Stromal cell of bone marrow (primary cell): ENCODE data around the gene DYNLT4.
"Not testable (repeated sequence)": the region's sequence is repeated elsewhere in the genome, so short reads cannot be mapped to it uniquely, and the experiment has no call there.

Source experiments
- DNase-seq: peaks from one replicate; pipeline ENCODE4 v3.0.0-alpha.2; 2012; ENCODE audit warnings: low read depth

DYNLT4 gene

DNA sequence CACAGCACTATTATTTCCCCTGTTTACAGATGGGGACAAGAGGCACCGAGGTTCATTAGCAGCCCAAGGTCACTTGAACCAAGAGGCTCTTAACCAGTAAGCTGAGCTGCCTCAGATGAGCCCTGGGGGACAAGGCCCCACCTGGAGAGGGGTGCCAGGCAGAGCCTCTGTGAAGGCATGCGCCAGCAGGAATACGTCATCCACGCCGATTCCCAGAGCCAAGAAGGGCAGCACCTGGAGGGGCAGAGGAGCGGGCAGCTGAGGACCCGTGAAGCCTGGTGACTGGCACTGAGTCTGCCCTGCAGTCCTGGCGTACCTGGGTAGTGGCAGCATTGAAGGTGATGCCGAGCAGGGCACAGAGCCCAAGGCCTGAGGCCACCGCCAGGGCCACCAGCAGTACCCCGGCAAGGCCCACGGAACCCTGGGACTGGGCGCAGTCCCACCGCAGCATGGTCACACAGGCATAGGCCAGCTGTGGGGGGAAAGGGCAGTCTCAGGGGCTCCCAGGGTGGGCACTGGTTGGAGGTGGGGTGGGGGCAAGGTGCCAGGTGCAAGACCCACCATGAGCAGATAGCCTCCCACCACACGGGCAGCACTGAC, 21.8 kb upstream of the DYNLT4 start:
- no peak for DNase-seq

- DNase-seq: no peak
Measured at GRCh38 chr1:44828003-44828651, 21.0 kb upstream of the DYNLT4 start.

GRCh38 chr1:44827197-44828002, 20.2 kb upstream of the DYNLT4 start:
- DNase-seq: no peak

DNA sequence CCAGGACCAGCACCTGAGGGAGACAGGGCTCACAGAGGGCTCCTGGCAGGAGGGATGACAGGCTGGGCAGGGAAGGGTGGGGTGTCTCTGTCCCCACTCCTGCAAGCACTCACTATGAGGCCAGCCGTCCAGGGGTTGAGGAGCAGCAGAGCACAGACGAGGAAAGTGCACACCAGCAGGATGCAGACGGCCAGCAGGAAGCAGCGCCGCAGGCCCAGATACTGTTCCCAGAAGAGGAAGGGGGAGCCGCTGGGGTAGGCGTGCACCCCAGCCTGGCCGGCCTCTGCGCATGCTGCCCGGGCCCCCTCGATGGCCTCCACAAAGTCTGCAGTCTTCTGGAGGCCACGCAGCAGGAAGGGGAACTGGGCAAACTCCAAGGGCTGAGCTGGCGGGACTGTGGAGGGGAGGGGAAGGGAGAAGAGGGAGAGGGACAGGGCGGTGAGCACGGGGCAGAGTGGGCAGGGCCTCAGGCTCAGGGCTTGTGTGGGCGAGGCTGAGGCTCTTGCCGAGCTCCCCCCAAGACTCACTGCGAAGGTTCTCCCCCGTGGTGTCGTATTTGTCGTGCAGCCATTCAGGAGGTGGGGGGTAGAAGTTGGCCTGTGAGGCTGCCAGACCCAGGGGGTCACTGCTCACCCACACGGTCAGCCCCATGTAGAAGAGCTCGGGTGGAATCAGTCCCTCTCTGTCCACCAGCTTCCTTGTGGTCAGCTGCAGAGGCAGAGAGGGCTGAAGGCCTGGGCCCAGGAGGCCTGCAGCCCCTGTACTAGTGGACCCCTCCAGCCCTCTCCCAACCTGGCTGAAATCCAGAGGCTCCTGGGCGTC, 19.4 kb upstream of the DYNLT4 start:
- no peak for DNase-seq

- not testable (repeated sequence) for DNase-seq
Measured at GRCh38 chr1:44824392-44824791, 17.2 kb upstream of the DYNLT4 start.

- DNase-seq: no peak
Measured at GRCh38 chr1:44822981-44823451, 15.9 kb upstream of the DYNLT4 start.

GRCh38 chr1:44822131-44822701, 15.1 kb upstream of the DYNLT4 start:
- no peak for DNase-seq

DNA sequence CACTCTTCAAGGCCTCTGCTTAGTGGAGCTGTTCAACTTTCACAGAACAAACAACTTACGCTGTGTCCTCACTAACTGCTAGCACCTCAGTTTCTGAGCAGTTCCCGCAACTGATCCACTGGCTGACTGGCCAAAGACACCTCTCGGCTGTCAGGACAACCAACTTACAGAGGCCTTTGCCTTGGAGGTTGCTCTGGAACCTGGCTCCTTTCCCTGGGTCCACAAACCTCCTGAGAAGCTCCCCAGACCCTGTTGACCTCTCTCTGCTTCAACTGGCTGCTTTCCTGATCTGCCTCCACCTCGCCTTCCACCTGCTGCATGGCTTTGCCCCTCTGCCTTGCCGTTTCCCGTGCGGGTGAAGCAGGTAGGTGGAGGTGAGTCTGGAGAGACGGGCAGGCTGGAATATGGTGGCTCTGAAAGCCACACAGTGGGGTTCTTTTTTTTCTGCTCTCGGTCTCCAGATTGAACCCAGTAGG, 14.1 kb upstream of the DYNLT4 start:
- DNase-seq: no peak

GRCh38 chr1:44820328-44821239, 13.4 kb upstream of the DYNLT4 start:
- no peak for DNase-seq

- DNase-seq: peak; percentile 80
Measured at GRCh38 chr1:44819608-44820327, 12.6 kb upstream of the DYNLT4 start.

DNA sequence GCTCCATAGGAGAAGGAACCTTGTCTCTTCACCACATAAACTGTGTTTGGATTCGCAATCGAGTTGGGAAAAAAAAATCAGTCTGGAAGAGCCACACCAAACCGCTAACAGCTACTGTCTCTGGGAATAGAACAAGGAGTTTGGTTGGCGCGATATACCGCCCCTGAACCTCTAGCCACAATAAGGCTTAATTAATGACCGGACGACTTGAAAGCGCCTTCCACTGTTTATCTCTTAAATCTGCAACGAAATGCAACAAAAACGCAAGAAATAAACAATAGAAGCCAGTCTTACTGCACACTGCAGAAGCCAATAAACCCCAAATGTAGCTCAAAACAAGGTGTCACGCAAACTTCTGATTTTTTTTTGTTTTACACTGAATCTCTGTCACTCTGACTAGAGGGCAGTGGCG, 12.1 kb upstream of the DYNLT4 start:
- DNase-seq: no peak

DNA sequence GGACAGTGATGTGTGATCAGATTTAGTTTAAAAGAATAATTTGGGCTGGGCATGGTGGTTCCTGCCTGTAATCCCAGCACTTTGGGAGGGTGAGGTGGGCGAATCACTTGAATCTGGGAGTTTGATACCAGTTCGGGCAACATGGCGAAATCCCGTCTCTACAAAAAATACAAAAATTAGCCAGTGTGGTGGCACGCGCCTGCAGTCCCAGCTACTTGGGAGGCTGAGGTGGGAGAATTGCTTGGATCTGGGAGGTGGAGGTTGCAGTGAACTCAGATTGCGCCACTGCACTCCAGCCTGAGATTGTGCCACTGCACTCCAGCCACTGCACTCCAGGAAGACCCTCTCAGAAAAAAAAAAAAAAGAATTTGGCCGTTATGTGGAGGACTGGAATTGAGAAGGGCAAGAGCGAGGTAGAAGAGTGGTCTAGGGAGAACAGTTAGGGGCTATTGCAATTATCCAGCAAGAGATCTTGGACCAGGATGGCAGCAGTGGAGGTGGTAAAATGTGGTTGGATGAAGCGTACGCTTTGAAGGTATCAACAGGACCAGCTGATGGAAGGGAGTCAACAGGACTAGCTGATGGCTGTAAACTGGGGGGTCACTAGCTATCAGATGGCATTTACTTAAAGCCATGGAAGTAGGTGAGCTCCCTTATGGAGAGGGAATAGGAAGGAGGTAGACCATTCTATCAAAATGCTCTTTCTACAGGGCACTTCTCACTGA, 10.8 kb upstream of the DYNLT4 start:
- DNase-seq: no peak

DNA sequence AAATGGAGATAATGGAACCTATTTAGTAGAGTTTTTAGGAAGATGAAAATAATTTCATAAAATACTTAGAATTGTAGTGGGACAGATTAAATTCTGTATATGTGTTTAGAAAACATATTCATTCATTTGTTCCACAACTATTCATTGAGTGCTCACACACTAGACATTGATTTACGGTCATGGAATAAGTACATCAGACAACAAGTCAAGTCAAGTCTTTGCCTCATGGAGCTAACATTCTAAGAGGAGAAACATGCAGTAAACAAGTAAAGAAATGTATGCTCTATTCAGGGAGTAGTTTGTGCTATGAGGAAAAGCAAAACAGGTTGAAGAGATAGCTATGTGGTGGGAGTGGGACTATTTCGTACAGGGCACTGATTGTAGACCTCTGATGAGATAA, 10.2 kb upstream of the DYNLT4 start:
- DNase-seq: no peak

DNA sequence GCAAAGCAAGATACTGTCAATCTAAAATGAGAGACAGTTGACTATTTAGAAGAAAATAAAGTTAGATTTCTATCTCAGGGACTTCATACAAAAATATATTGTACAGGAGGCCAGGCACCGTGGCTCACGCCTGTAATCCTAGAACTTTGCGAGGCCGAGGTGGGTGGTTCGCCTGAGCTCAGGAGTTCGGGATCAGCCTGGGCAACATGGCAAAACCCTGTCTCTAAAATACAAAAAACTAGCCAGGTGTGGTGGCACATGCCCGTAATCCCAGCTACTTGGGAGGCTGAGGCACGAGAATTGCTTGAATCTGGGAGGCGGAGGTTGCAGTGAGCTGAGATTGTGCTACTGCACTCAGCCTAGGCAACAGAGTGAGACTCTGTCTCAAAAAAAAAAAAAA, 8.8 kb upstream of the DYNLT4 start:
- not testable (repeated sequence) for DNase-seq

- no peak for DNase-seq
Measured at GRCh38 chr1:44812822-44813543, 5.8 kb upstream of the DYNLT4 start.

DNA sequence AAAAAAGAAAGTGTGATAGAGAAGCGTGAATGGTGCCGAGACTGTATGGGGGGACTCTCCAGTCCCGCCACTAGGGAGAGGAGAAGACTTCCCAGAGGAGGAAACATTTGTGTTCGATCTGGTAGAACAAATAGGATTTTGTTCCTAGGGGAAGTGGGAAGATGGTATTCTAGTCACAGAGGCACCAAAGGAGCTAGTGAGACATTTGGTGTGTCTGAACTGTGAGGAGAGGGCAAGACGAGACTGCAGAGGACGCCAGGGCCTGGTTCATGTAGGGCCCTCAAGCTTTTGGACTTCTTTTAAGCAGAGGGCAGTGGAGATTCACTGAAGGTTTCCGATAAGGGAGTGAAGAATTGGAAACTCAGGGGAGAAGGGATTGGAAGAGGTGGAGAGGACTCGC, 4.1 kb upstream of the DYNLT4 start:
- DNase-seq: no peak

DNA sequence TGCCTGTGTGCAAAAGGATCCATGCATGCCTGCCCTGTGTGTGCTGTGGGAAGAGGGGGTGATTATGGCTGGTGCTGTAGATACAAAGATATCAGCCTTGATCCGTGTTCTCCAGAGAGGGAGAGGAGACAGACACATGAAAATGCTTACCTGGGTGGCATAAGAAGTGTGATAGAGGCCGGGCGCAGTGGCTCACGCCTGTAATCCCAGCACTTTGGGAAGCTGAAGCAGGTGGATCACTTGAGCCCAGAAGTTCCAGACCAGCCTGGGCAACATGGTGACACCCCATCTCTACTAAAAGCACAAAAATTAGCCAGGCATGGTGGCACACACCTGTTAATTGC, 3.6 kb upstream of the DYNLT4 start:
- not testable (repeated sequence) for DNase-seq

- DNase-seq: no peak
Measured at GRCh38 chr1:44810101-44810761, 3.1 kb upstream of the DYNLT4 start.
